PC-3 (cell line): ENCODE data around the gene NEAT1.

Experiments used
- CTCF ChIP-seq: fragments of 300-600 bp; sonication (generic); conservative IDR thresholded peaks from 2 replicates; pipeline ENCODE4 v1.5.1; 2017; ENCODE audit warnings: antibody characterized with exemption, low read depth, mild to moderate bottlenecking, low read length
- EZH2 ChIP-seq: fragments of 300-600 bp; sonication (generic); IDR thresholded peaks from one replicate; pipeline ENCODE4 v1.6.1; 2017; ENCODE audit warnings: antibody characterized with exemption, mild to moderate bottlenecking, low read length; ENCODE audit not compliant: unreplicated experiment

DNA sequence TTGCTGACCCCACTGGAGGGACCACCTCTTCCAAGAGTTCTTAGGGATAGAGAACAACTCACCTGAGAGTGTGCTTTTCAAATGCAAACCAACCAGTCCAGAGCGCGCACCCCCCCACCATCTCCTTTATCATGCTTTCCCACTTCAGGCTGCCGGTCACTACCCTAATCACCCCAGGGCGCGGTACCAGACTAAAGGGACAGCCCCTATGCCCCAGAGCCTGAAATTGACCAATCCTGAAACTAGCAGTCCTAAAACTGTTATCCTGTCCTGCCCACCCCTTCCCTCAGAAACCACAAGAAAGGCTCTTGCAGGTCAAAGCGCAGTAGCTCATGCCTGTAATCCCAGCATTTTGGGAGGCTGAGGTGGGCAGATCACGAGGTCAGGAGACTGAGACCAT lies 37.0 kb downstream of the NEAT1 start:
- TF ChIP-seq CTCF: no peak
- no peak for TF ChIP-seq EZH2
